Vagina (tissue), 2 donors: ENCODE measurements around the gene MBP.

Source experiments
- POLR2A ChIP-seq, 2 donors: fragments of 450-650 bp; IDR thresholded peaks; one replicate each; pipeline ENCODE4 v1.6.1; 2017; ENCODE audit warnings: antibody characterized with exemption in 2 of 2, mild to moderate bottlenecking in 2 of 2, moderate library complexity in 2 of 2
- TF ChIP-seq, protein P1 (sequence below), 3 experiments: fragments of 450-650 bp in 2 of 3; fragments of 200-600 bp in 1 of 3; sonication (generic) in 1 of 3; IDR thresholded peaks; one replicate each; pipeline ENCODE4 v1.5.1; 2017 to 2019; ENCODE audit warnings: antibody characterized with exemption in 3 of 3, mild to moderate bottlenecking in 2 of 3, moderate library complexity in 2 of 3

DNA sequence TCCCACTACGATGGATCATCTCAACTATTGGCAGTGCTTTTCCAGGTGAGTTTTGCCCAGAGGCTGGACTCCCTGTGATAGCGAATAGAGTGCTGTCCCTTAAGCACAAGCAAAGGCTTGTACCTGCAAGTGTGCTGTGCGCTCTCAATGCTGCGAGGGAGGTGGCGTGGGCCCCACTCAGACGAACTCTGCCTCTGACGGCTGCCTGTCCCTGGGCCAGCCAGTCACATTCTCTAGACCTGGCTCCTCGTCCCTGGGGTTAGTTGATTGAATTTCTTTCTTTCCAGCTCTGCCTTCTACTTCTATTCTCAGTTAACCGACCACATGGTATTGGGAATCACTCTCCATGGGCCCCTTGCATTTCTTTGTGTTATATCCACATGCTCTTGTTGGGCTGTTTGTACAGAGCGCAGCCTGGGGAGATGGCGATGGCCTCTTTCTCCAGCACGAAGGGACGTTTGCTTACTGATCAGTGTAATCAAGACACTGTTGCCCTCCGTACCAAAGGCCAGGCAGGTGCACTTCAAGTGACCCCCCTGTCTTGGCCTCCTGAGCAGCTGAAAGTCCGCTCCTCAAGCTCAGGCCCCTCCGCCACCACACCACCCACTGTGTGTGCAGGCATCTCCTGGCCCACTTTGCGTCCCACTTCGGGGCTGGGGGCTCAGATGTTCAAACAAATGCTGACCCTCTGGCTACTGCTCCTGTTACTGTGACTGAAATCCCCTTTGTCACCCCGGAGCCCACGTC is 158.9 kb downstream of the MBP start:
- TF ChIP-seq POLR2A (IDR thresholded peaks at IDR 0.05): no peak
- TF ChIP-seq, protein P1, sequence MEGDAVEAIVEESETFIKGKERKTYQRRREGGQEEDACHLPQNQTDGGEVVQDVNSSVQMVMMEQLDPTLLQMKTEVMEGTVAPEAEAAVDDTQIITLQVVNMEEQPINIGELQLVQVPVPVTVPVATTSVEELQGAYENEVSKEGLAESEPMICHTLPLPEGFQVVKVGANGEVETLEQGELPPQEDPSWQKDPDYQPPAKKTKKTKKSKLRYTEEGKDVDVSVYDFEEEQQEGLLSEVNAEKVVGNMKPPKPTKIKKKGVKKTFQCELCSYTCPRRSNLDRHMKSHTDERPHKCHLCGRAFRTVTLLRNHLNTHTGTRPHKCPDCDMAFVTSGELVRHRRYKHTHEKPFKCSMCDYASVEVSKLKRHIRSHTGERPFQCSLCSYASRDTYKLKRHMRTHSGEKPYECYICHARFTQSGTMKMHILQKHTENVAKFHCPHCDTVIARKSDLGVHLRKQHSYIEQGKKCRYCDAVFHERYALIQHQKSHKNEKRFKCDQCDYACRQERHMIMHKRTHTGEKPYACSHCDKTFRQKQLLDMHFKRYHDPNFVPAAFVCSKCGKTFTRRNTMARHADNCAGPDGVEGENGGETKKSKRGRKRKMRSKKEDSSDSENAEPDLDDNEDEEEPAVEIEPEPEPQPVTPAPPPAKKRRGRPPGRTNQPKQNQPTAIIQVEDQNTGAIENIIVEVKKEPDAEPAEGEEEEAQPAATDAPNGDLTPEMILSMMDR (IDR thresholded peaks at IDR 0.05): no peak
